Kidney epithelial cell (primary cell): Measurements from ENCODE around the gene SPATA19. TPM values are rescaled to one million over a fixed set of nuclear protein-coding genes. Genes with fewer than 3 reads are reported as not detected.

ENCODE experiments used
- DNase-seq: peaks from one replicate; pipeline ENCODE4 v3.0.0-alpha.2; 2010; ENCODE audit warnings: low read depth
- H3K27me3 ChIP-seq: 2 replicates; pipeline ENCODE4 v1.6.0; 2011; ENCODE audit warnings: low read length; ENCODE audit not compliant: control insufficient read depth, insufficient read depth
- H3K36me3 ChIP-seq: 2 replicates; pipeline ENCODE4 v1.5.1; 2011; ENCODE audit warnings: low read length; ENCODE audit not compliant: control insufficient read depth, insufficient read depth
- H3K4me3 ChIP-seq: 2 replicates; pipeline ENCODE4 v1.5.1; 2011; ENCODE audit warnings: low read depth, mild to moderate bottlenecking, control low read depth, low read length
- CTCF ChIP-seq: IDR thresholded peaks from 2 replicates; pipeline ENCODE4 v1.5.1; 2011; ENCODE audit warnings: mild to moderate bottlenecking, moderate library complexity, low read length, control low read depth, inconsistent platforms; ENCODE audit not compliant: insufficient read depth, poor library complexity, severe bottlenecking
- total RNA-seq: library from RNA; depleted of rRNA; stranded (reverse); fragments of >200 nt; gene quantifications from 2 replicates; pipeline ENCODE4 v1.2.3, GENCODE V29; 2015

SPATA19 gene
- total RNA-seq, 1 donor from 2014 or later: not detected

- Histone ChIP-seq H3K27me3 (no peaks in the 10 kb centered on the region), H3K4me3 (no peak overlapping the region), H3K36me3 (no peaks in the 10 kb centered on the region)
- TF ChIP-seq CTCF: no peak
- no peak for DNase-seq
Observed at GRCh38 chr11:133842730-133843129, 2.6 kb downstream of the SPATA19 start.

GRCh38 chr11:133842053-133842452, 3.3 kb downstream of the SPATA19 start:
- DNase-seq: no peak
- no peaks in the 10 kb centered on the region for H3K27me3 ChIP-seq
- TF ChIP-seq CTCF: no peak
- H3K4me3 ChIP-seq: no peak overlapping the region
- H3K36me3 ChIP-seq: no peaks in the 10 kb centered on the region

- H3K36me3 ChIP-seq: no peaks in the 10 kb centered on the region
- no peak for DNase-seq
- no peak for TF ChIP-seq CTCF
- no peaks in the 10 kb centered on the region for H3K27me3 ChIP-seq
- H3K4me3 ChIP-seq: no peak overlapping the region
Observed at GRCh38 chr11:133841279-133842043, 3.9 kb downstream of the SPATA19 start.

GRCh38 chr11:133840479-133840941, 4.8 kb downstream of the SPATA19 start:
- no peaks in the 10 kb centered on the region for H3K36me3 ChIP-seq
- DNase-seq: no peak
- TF ChIP-seq CTCF: no peak

GRCh38 chr11:133835593-133836548, 9.4 kb downstream of the SPATA19 start:
- TF ChIP-seq CTCF: no peak
- Histone ChIP-seq H3K27me3 (no peaks in the 10 kb centered on the region), H3K4me3 (no peak overlapping the region), H3K36me3 (no peaks in the 10 kb centered on the region)
- DNase-seq: no peak

More at GRCh38 chr11:133840479-133840941, 4.8 kb downstream of the SPATA19 start:
- Histone ChIP-seq H3K4me3 (no peak overlapping the region), H3K27me3 (no peaks in the 10 kb centered on the region)
